K562 (cell line): ENCODE data around the gene CADPS2. TPM values are rescaled to one million over a fixed set of nuclear protein-coding genes. Genes with fewer than 3 reads are reported as not detected.

ENCODE experiments used
- ATAC-seq: fragments of 200-7000 bp; cut with Tn5 transposase; 3 replicates; pipeline ENCODE4 v1.9.1; 2020; ENCODE audit warnings: moderate library complexity
- BruUV-seq: library from RNA; stranded (reverse); fragments of 400-500 nt; replicated peaks from 2 replicates; lab custom pipeline; 2021; lab: Mats Ljungman, UMichigan
- CTCF ChIA-PET: fragments of 300-600 bp; formaldehyde crosslinking; extraction: SDS; loops from one replicate; lab custom pipeline; 2021; ENCODE audit warnings: low intra/inter-chr PET ratio; lab: Yijun Ruan, JAX
- POLR2A ChIA-PET: fragments of 300-600, 350-650 bp; sonication (Branson Sonifier 250); formaldehyde crosslinking; extraction: SDS; loops from one replicate; lab custom pipeline; 2021; ENCODE audit warnings: antibody characterized with exemption, inconsistent platforms; lab: Yijun Ruan, JAX
- DNase-seq, 4 experiments: peaks; one replicate each; pipeline versions ENCODE4 v3.0.0 to v3.0.0-alpha.2; 2011 to 2018; ENCODE audit warnings: low spot score in 3 of 4, mixed read lengths in 3 of 4; ENCODE audit errors: extremely low read depth in 1 of 4
- FAIRE-seq: peaks from 2 replicates; lab custom pipeline; 2011; peaks lifted over from hg19 to GRCh38; lab: Jason Lieb, UNC
- H2AFZ ChIP-seq: 2 replicates; pipeline ENCODE4 v1.6.0; 2011; ENCODE audit warnings: low read depth, low read length, control low read depth, inconsistent platforms
- H3K27ac ChIP-seq: fragments of 200-600 bp; 3 replicates; pipeline ENCODE4 v1.8.0; 2011; ENCODE audit warnings: low read depth, mild to moderate bottlenecking, control low read depth, inconsistent platforms, low read length, moderate library complexity, mixed read lengths; ENCODE audit errors: extremely low read depth
- H3K27me3 ChIP-seq, 2 experiments: fragments of 300-600 bp in 1 of 2; 2 replicates in 1 of 2; 3 replicates in 1 of 2; pipeline versions ENCODE4 v1.6.0 to v1.8.0; 2011; ENCODE audit warnings: inconsistent platforms in 2 of 2, low read length in 2 of 2, mild to moderate bottlenecking in 1 of 2, mixed read lengths in 1 of 2, moderate library complexity in 1 of 2; ENCODE audit not compliant: control insufficient read depth in 2 of 2, insufficient read depth in 2 of 2
- H3K36me3 ChIP-seq: fragments of 300-600 bp; 3 replicates; pipeline ENCODE4 v1.8.0; 2011; ENCODE audit warnings: mild to moderate bottlenecking, low read length, inconsistent platforms; ENCODE audit not compliant: control insufficient read depth, insufficient read depth
- H3K4me1 ChIP-seq, 2 experiments: fragments of 200-600 bp in 1 of 2; replicated peaks in 1 of 2; 2 replicates in 1 of 2; 3 replicates in 1 of 2; pipeline versions ENCODE4 v1.5.1 to v1.8.0; 2011; ENCODE audit warnings: inconsistent platforms in 2 of 2, low read length in 2 of 2, mild to moderate bottlenecking in 1 of 2, mixed read lengths in 1 of 2, moderate library complexity in 1 of 2; ENCODE audit not compliant: control insufficient read depth in 2 of 2, insufficient read depth in 2 of 2
- H3K4me2 ChIP-seq: 2 replicates; pipeline ENCODE4 v1.6.1; 2011; ENCODE audit warnings: low read length, control low read depth, inconsistent platforms, mixed read lengths; ENCODE audit not compliant: insufficient read depth
- H3K4me3 ChIP-seq: fragments of 200-600 bp; sonication (generic), shearing (Covaris generic); 2 replicates; pipeline ENCODE4 v1.5.1; 2016; ENCODE audit warnings: control low read depth, inconsistent platforms
- H3K79me2 ChIP-seq: fragments of 200-600 bp; 3 replicates; pipeline ENCODE4 v1.8.0; 2011; ENCODE audit warnings: low read length, inconsistent platforms; ENCODE audit not compliant: control insufficient read depth, insufficient read depth
- H3K9ac ChIP-seq, 2 experiments: 2 replicates each; pipeline versions ENCODE4 v1.6.0 to v1.6.1; 2011; ENCODE audit warnings: low read depth in 2 of 2, low read length in 2 of 2, control low read depth in 1 of 2, inconsistent platforms in 1 of 2, mild to moderate bottlenecking in 1 of 2, mixed read lengths in 1 of 2; ENCODE audit not compliant: insufficient read depth in 1 of 2
- H3K9me1 ChIP-seq: one replicate; pipeline ENCODE4 v1.6.0; 2011; ENCODE audit warnings: inconsistent platforms, mild to moderate bottlenecking, low read length, moderate library complexity; ENCODE audit not compliant: control insufficient read depth, insufficient read depth
- H3K9me3 ChIP-seq: replicated peaks from 2 replicates; pipeline ENCODE4 v1.5.1; 2011; ENCODE audit warnings: low read depth, low read length, inconsistent platforms; ENCODE audit not compliant: control insufficient read depth, insufficient read depth
- H4K20me1 ChIP-seq: replicated peaks from 2 replicates; pipeline ENCODE4 v1.6.1; 2011; ENCODE audit warnings: low read length, inconsistent platforms, mixed read lengths; ENCODE audit not compliant: control insufficient read depth, insufficient read depth
- ATF2 ChIP-seq: sonication (generic); formaldehyde crosslinking; IDR thresholded peaks from 2 replicates; pipeline ENCODE4 v1.8.1; 2022; ENCODE audit warnings: missing genetic modification reagents
- CTCFL ChIP-seq: IDR thresholded peaks from 2 replicates; pipeline ENCODE4 v1.6.1; 2011; ENCODE audit warnings: borderline replicate concordance, low read depth, mild to moderate bottlenecking, moderate library complexity, low read length; ENCODE audit not compliant: insufficient read depth, poor library complexity, severe bottlenecking
- FIP1L1 ChIP-seq: fragments of 200-400 bp; formaldehyde crosslinking; IDR thresholded peaks from 2 replicates; pipeline ENCODE4 v1.6.1; 2018; ENCODE audit warnings: mild to moderate bottlenecking, low read depth, low read length; ENCODE audit not compliant: poor library complexity, severe bottlenecking
- MAFF ChIP-seq: IDR thresholded peaks from 2 replicates; pipeline ENCODE4 v1.6.1; 2012; ENCODE audit warnings: low read length, improper control_type of control experiment
- TAF1 ChIP-seq: IDR thresholded peaks from 2 replicates; pipeline ENCODE4 v1.6.1; 2011; ENCODE audit warnings: mild to moderate bottlenecking, low read length, moderate library complexity; ENCODE audit not compliant: insufficient read depth, control insufficient read depth, severe bottlenecking; ENCODE audit errors: extremely low read depth
- ZMIZ1 ChIP-seq, 2 experiments: fragments of 150-350 bp in 1 of 2; IDR thresholded peaks; 2 replicates each; pipeline ENCODE4 v1.6.1; 2012 to 2016; ENCODE audit warnings: low read depth in 2 of 2, low read length in 2 of 2, mild to moderate bottlenecking in 1 of 2, moderate library complexity in 1 of 2
- ZNF609 ChIP-seq: sonication (generic); formaldehyde crosslinking; IDR thresholded peaks from 2 replicates; pipeline ENCODE4 v1.8.1; 2023; ENCODE audit warnings: missing genetic modification reagents, mild to moderate bottlenecking, borderline replicate concordance
- WGBS: fragments of 100-300 bp; shearing (Covaris generic); methylation state at CpG from one replicate; pipeline ENCODE4 v1.1.6; 2016; ENCODE audit warnings: low coverage, mixed read lengths; ENCODE audit not compliant: insufficient coverage; ENCODE audit errors: missing lambda C conversion rate; 5-methylcytosine and 5-hydroxymethylcytosine counted together
- in situ Hi-C: fragments of 300-500 bp; cut with MboI; formaldehyde crosslinking; loops from 4 replicates; pipeline ENCODE4 v1.15.0; 2018; ENCODE audit warnings: inconsistent platforms, mixed read lengths
- intact Hi-C: fragments of 100-400 bp; cut with micrococcal nuclease; formaldehyde crosslinking; loops from 2 replicates; pipeline ENCODE4 v1.14.2; 2022
- polyA plus RNA-seq, 8 experiments: library from polyadenylated mRNA; depleted of rRNA in 4 of 8; stranded (reverse) in 5 of 8; unstranded in 3 of 8; fragments of >200 nt; fragmentation: Nextera tagmentation in 2 of 8; fragmentation: Illumina TruSeq in 1 of 8; extraction: Ambion mirVana in 2 of 8; extraction: Trizol in 1 of 8; gene quantifications; 2 replicates each; pipeline versions ENCODE4 v1.2.1 to v1.2.3, GENCODE V29; 2011 to 2014; ENCODE audit warnings: inconsistent platforms in 1 of 8, missing spikeins in 1 of 8
- total RNA-seq, 7 experiments: library from RNA; depleted of rRNA in 6 of 7; stranded (reverse); fragments of >200 nt in 6 of 7; fragmentation: Illumina TruSeq in 2 of 7; extraction: Trizol in 2 of 7; gene quantifications; 2 replicates each; pipeline versions ENCODE4 v1.2.1 to v1.2.3, GENCODE V29; 2011 to 2021; ENCODE audit warnings: low replicate concordance in 1 of 7

CADPS2 gene
- total and polyA plus RNA-seq, 9 of the 15 experiments (the other 6 are each of a cell fraction or from before 2014, with no cell fraction given): 0.03 to 0.14 (median 0.04) TPM; not detected in 1

- ChIA-PET POLR2A (no interaction called here), CTCF (no interaction called here)
- Histone ChIP-seq H3K9me3 (no peaks in the 10 kb centered on the region; the same call in 1 of the 2 replicates), H3K36me3 (no peaks in the 10 kb centered on the region), H2AFZ (no peak overlapping the region), H3K4me2 (no peak overlapping the region), H3K4me3 (no peak overlapping the region), H3K9me1 (no peaks in the 10 kb centered on the region), H3K79me2 (no peaks in the 10 kb centered on the region), H3K4me1 (no peaks in the 10 kb centered on the region), H3K27me3 (no peaks in the 10 kb centered on the region), H3K9ac (no peak overlapping the region), H3K27ac (no peak overlapping the region), H4K20me1 (no peaks in the 10 kb centered on the region)
- intact Hi-C loops (no loop called here), in situ Hi-C loops (no loop called here)
- ATAC-seq (no peak), FAIRE-seq (no peak), DNase-seq (no peak)
- WGBS: 2% methylated on average over 5 of the region's 5 CpGs
- BruUV-seq: no TSS peak
- no peak for TF ChIP-seq TAF1
- TF ChIP-seq ZMIZ1 (IDR thresholded peaks at IDR 0.05; ENCODE audit: low read depth in 2 of 2, low read length in 2 of 2): no peak
- no peak for TF ChIP-seq ZNF609 (CRISPR knock-in tag)
- TF ChIP-seq FIP1L1: no peak
- TF ChIP-seq ATF2 (CRISPR knock-in tag): no peak
- TF ChIP-seq MAFF: no peak
- no peak for TF ChIP-seq CTCFL
These were observed 257.4 kb downstream of the CADPS2 start for GRCh38 chr7:122628651-122629411.
